Activated CD4-positive, alpha-beta T cell treated with anti-CD3 and anti-CD28 coated beads, Interleukin-2, Interleukin-4, amounts not matched to agents 100 ng/mL and 50 ng/mL, durations not matched to agents 16 hours and 8 hours (primary cell): Measurements from ENCODE around the gene ADCYAP1.
"Not testable (repeated sequence)": the region's sequence is repeated elsewhere in the genome, so short reads cannot be mapped to it uniquely, and the experiment has no call there.

Experiments used
- DNase-seq: peaks from one replicate; pipeline ENCODE4 v3.0.0-alpha.2; 2020; ENCODE audit warnings: low spot score

The ADCYAP1 gene

GRCh38 chr18:904218-905090, at the start of gene ADCYAP1:
ADCYAP1 (plus strand) TSS chr18:904871; CDS start chr18:905387, 516 bp downstream.
- DNase-seq, result no peak

GRCh38 chr18:857986-858385, 46.7 kb upstream of the ADCYAP1 start:
- no peak for DNase-seq

DNA sequence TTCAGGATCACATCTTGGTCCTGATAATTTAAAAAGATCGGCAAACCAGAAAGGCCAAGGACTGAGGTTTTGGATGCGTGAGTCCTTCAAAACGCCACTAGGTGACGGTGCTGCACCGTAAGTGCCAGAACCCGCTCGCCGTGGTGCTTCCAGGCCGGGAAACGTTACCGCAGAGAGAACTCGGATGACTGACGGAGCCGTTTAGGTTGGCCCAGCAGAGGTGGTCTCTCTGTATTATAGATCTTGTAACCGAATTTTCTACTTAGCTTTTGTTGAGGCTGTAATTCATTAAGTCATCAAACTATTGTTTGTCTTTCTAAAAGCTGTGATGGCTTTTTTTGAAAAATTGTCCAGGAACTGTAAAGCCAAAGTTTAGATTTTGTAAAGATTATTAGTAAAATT, 39.8 kb upstream of the ADCYAP1 start:
- peak; percentile 71 for DNase-seq

DNA sequence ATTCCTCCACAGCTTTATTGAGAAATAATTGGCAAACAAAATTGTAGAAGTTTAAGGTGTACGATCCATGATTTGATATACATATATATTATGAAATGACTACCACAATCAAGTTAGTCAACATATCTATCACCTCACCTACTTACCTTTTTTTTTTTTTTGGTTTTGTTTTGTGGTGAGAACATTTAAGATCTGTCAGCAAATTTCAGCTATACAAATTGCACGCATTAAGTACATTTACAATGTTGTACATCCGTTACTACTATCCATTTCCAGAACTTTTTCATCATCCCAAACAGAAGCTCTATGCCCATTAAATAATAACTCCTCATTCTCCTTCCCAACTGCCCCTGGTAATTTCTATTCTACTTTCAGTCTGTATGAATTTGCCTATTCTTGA, 37.4 kb upstream of the ADCYAP1 start:
- DNase-seq, result no peak

- not testable (repeated sequence) for DNase-seq
Measured at GRCh38 chr18:873426-873825, 31.2 kb upstream of the ADCYAP1 start.

- no peak for DNase-seq
Measured at GRCh38 chr18:875912-876311, 28.8 kb upstream of the ADCYAP1 start.

DNA sequence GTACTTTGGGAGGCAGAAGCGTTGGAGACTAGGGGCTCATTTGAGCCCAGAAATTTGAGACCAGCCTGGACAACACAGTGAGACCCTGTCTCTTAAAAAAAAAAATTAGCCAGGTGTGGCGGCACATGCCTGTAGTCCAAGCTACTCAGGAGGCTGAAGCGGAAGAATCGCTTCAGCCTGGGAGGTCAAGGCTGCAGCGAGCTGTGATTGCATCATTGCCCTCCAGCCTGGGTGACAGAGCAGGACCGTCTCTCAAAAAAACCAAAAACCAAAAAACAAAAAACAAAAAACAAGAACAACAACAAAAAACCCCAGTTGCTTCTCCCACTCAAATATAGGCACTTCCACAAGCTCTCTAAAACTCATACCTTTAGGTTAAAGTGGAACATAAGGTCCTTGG, 27.4 kb upstream of the ADCYAP1 start:
- DNase-seq, result no peak

DNA sequence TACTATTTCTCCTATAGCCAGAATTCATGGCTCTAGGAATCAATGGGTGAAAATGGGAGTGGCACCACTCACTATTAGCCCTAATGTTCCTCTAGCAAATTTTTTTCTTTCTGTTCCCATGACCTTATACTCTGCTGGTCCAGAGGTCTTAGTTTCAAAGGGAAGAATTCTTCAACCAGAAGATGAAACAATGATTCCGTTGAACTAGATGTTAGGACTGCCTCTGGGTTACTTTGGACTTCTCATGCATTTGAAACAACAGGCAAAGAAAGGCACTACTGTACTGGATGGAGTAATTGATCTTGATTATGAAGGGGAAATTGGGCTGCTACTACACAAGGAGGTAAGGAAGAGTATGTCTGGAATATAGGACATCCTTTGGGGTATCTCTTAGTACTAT, 18.6 kb upstream of the ADCYAP1 start:
- no peak for DNase-seq

- DNase-seq, result no peak
Measured at GRCh38 chr18:887716-888115, 17.0 kb upstream of the ADCYAP1 start.

DNA sequence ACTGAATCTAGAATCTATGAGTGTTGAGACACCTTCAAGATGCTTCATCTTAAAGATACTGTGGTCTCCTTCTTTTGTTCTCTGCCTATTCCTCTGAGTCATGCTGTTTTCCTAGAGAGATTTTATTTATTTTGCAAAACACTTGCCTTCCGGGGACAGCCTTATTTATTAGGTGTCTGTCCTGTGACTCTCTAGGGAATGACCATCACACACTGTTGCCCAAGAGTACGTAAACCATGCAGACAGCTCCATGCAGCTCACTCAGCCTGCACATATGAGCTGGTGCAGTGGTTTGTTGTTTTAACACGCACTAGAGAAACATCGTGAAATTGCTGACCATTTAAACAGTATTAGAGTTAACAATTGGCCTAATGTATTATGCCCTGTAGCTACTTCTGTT, 12.4 kb upstream of the ADCYAP1 start:
- DNase-seq, result no peak

GRCh38 chr18:896315-896714, 8.4 kb upstream of the ADCYAP1 start:
- DNase-seq, result no peak

DNA sequence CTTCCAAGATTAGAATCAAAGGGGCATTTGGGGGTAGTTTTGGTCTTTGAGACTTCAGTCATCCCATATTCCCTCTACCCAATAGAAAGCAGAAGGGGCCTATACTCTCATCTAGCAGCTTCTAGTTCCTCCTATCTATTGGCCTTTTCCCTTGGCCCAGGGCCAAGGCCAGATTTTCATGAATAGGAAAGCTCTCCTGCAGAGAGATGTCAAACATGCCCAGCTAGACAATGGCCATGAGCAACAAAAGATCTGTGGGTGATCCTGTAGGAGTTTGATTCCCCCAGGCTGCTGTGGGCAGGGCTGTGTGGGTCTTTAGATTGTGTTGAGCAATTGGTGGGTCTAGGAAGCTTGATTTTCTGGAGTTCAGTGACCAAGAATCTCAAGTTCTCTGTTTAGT, 2.9 kb upstream of the ADCYAP1 start:
- no peak for DNase-seq

DNA sequence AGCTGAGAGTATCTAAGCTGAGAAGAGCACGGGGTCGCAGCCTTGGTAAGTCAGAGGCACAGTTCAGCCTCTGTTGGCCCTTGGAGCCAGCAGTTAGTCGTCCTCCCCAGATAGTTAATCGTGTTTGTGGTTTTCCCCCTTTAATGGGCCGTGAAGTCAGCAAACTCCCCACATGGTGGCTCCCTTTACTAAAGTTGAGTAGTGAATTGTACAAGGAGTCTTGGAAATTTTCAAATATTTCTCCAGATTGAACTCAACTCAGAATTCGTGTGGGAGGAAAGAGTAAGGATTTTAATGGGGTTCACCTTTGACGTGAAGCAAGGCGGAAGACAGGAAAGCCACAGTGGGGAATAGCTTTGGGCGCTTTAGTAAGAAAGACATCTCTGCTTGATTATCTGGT, 2.4 kb upstream of the ADCYAP1 start:
- no peak for DNase-seq

DNA sequence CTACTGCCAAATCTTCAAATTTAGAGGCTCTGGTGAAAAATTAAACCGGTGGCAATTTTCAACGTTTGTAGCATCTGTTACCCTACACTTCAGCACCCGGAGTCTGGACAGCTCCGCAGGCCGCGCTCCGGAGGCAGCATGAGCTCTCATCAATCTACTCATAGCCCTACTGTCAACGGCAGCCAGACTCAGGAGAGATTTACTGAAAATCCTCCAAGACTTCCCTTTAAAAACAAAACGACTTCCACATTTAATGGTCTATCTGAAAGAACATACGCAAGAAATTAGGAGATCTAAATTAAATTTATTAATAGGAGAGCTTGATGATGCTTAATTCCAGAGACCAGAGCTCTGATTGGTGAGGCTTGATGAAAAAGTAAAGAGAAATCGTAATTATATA, 970 bp upstream of the ADCYAP1 start:
- DNase-seq, result peak; percentile 41

GRCh38 chr18:905307-905947, 756 bp downstream of the ADCYAP1 start:
- DNase-seq, result no peak

GRCh38 chr18:905948-906415, 1.3 kb downstream of the ADCYAP1 start:
- no peak for DNase-seq

DNA sequence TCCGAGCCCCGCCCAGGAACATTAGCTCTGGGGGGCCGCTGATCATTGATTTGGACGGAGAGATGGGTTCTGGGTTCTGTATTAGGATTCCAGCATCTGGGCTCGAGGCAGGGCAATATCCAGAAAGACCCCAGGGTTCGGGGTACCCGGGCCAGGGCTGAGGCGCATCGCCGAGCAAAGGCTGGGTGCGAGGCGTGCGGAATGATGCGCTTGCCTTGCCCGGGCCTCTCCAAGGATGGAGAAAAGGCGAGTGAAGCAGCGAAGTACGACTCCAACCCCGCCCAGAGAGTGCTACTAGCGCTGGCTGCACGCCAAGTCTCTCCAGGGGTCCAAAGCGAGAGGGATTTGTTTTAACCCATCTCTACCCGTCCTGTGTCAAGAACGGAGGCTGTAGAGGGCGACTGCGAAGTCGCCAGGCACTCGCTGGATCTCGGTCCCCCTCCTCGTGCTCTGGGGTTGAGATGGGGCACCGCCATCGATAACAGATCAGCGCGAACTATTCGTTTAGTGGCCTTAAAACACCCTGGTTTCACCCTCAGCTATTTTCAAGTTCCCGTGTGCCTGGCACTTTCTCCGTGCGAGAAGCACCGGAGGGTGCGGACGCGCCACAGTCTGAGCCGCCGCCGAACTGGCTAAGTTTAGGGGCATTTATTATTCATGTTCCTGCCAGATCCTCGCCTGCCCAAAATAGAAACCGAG, 1.9 kb downstream of the ADCYAP1 start:
- DNase-seq, result no peak

GRCh38 chr18:907115-907884, 2.6 kb downstream of the ADCYAP1 start:
- peak; percentile 23 for DNase-seq

- DNase-seq, result no peak
Measured at GRCh38 chr18:907885-908757, 3.5 kb downstream of the ADCYAP1 start.

DNA sequence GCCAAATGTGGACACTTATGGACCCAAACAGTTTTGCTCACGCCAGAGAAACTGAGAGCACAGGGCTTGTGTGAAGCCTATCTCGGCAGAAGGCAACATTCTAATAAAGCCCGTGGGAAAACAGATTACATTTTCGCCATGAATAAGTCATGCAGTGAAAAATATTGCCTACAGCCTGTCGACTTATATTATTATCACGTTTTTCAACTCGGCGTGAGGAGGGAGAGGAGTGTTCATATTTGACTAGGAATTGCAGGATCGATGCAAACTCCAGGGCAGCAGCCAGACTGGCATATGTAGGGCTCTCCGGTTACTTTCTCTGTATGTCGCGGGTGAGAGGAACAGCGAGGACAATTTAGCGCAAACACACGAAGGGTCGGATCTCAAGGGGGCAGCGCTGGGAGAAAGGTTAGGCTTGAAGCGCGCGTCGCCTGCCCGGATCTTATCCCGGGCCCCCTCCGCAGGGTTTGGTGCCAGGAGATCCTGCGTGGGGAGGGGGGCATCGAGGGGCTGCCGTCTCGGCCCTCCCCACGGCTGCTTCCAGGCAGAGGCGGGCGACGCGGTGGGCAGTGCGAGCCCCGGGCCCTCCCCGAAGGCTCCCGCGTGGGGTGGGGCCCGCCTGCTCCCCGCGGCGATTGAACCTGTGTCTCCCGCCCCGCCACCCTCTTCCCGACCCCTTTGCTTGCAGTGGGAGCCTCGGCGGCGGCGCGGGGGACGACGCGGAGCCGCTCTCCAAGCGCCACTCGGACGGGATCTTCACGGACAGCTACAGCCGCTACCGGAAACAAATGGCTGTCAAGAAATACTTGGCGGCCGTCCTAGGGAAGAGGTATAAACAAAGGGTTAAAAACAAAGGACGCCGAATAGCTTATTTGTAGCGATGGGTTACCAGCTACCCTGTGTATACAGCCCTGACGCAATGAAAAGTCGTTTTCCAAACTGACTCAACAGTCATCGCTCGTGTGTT, 4.4 kb downstream of the ADCYAP1 start:
- DNase-seq, result no peak
